Measurements from ENCODE around the gene ESPN.
A peak's percentile ranks its signal among the peaks of the same experiment; 100 is the strongest.

ESPN gene

DNA sequence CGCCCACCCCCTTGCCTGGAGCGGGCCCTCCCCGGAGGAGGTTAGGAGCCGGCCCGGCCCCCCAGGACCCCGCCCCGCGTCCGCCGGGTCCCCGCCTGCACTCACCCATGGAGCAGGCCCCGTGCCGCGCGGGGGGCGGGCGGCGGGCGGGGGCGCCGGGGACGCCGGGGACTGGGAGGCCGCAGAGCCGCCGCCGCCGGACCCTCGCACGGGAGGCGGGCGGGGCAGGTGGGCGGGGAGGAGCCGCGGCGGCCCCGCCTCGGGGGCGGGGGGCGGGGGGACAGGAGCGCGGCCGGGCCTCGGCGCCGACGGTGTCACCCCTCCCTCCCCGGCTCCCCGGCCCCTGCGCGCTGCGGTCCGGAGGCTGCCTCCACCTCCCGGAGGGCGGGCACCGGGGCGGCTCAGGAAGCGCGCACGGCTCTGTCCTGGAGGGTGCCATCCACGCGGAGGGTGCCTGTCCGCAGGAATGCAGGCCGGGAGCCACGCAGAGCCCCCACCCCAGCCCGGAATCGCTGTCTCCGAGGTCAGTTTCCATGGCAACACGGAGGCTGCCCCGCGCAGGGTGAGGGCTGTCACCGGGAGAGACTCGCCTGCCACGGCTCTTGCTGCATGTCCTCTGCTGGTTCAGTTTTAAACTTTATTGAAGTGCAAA lies 72.8 kb downstream of the ESPN start:
- intact Hi-C loops (cut with DNase I): no loop called here
- DNase-seq: peak in 41 of 42 donors; percentile 26 to 81 (median 60)

DNA sequence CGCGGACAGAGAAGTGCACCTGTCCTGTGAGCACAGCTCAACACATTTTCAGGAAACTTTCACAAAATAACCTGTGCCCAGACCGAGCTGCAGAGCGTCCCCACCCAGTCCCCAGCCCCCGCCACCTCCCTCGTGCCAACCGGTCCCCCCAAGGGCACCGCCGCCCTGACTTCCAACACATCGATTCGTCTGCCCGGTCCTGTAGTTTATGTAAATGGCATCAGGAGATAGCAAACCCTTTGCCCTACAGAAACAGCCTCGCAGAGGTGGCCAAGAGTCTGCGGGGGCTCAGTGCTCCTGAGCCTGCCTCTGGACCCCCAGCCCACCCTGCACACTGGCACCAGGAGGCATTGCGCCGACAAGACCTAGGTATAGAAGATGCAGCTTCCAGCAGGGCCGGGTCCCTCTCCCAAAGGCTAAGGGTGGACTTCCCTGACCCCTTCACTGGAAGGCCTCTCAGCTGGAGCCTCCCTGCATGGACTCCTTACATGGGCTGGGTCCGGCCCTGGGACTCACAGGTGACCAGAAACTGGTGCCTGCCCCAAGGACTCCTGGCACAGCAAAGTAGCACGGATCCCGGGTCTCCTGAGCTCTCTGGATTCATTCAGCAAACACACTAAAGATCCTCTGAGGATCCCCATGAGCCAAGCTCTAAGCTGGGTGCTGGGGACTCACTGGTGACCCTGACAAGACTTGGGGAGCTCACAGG lies 73.4 kb downstream of the ESPN start:
- intact Hi-C loops (cut with DNase I): no loop called here
- no peak for DNase-seq

GRCh38 chr1:6498576-6499111 lies 74.1 kb downstream of the ESPN start:
- no peak for DNase-seq
- intact Hi-C loops (cut with DNase I): no loop called here

DNA sequence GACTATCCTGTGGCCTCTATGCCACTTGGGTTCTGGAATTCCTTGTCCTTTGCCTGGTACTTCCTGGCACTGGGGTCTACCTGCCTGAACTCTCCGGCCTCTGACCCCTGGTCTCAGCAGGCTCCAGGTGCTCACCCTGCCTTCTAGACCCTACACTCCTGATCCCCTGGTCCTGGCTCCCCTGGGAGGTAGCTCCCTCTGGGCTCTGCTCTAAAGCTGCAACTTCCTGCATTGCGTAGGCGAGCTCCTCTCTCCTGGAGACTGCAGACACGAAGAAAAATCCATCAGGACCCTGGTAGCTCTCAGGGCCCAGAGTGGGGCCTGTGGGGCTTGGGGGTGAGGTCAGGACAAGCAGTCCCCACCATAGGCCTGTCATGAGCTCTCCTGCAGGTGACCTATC lies 74.7 kb downstream of the ESPN start:
- intact Hi-C loops (cut with DNase I): no loop called here
- DNase-seq: peak in 2 of 42 donors; percentile 33 to 54

DNA sequence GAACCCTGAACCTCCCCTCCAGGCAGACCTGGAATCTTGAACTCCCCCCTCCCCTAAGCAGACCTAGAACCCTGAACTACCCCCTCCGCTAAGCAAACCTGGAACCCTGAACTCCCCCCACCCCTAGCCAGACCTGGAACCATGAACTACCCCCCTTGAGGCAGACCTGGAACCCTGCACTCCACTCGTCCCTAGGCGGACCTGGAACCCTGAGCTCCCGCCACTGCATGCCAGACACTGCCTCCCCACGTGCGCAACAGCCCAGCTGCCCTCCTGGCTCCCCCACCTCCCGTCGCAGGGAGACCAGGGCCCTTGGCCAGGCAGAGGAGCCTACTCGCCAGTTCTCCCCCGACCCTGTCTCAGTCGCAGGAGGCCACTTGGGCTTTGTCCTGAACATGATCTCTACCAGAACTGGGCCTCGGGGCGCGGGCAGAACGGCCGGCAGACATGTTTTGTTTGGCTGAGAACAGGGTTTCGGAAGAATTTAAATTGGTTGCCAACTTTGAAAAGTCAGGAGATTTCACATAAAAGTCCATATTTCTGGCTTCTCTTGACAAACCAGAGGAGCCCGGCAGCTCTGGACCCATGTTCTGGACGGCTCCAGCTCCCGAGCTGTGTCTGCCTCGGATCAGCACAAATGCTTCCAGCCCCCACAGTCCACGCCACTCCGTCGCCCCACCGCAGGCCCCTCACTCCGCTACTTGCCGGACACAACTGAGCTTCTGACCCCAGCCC lies 76.1 kb downstream of the ESPN start:
- intact Hi-C loops (cut with DNase I): no loop called here
- no peak for DNase-seq

DNA sequence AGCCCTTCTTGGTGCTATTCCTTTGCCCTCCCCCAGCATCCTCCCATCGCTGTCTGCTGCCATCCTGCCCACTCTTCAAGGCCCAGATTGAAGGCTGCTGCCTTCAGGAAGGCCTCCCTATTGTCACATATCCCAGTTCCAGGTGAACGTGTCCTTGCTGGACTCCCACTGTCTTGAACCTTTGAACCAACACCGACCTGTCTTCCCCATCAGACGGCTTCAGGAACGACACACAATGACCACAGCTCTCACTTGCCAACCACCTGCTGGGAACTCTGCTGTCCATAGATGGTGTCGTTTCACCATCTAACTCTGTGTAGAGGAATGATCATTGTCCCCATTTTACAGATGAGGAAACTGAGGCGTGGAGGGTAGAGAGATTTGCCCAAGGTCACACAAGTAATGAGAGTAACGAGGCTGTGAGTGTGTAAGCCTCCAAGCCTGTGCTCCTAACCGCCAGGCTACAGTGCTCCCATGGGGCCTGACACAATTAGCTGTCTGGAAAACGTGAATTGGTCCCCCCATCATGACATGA lies 76.8 kb downstream of the ESPN start:
- intact Hi-C loops (cut with DNase I): no loop called here
- no peak for DNase-seq

- intact Hi-C loops (cut with DNase I): no loop called here
- peak in 30 of 42 donors; percentile 33 to 72 (median 54) for DNase-seq
These were observed 77.7 kb downstream of the ESPN start for GRCh38 chr1:6502000-6502891.

GRCh38 chr1:6503884-6504602 lies 79.5 kb downstream of the ESPN start:
- intact Hi-C loops (cut with DNase I): no loop called here
- DNase-seq: no peak

DNA sequence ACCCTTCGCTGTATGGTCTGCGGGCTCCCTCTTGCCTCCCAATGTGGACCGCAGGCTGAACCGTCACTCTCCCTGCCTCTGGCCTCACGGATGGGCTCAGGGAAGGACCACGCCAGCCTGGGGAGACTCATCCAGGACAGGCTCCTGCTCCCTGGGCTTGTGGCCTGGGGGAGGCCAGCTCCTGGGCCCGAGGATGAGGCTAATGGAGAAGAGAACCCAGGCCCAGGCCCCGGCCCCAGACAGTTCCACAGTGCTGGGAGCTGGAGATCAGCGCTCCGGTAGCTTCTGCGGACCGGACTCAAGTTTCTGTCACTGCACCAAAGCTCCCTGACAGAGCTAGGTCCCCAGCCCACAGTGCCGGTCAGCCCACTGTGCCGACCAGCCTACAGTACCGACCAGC lies 80.3 kb downstream of the ESPN start:
- DNase-seq: no peak
- intact Hi-C loops (cut with DNase I): no loop called here

- no peak for DNase-seq
- intact Hi-C loops (cut with DNase I): no loop called here
These were observed 81.0 kb downstream of the ESPN start for GRCh38 chr1:6505367-6506209.

DNA sequence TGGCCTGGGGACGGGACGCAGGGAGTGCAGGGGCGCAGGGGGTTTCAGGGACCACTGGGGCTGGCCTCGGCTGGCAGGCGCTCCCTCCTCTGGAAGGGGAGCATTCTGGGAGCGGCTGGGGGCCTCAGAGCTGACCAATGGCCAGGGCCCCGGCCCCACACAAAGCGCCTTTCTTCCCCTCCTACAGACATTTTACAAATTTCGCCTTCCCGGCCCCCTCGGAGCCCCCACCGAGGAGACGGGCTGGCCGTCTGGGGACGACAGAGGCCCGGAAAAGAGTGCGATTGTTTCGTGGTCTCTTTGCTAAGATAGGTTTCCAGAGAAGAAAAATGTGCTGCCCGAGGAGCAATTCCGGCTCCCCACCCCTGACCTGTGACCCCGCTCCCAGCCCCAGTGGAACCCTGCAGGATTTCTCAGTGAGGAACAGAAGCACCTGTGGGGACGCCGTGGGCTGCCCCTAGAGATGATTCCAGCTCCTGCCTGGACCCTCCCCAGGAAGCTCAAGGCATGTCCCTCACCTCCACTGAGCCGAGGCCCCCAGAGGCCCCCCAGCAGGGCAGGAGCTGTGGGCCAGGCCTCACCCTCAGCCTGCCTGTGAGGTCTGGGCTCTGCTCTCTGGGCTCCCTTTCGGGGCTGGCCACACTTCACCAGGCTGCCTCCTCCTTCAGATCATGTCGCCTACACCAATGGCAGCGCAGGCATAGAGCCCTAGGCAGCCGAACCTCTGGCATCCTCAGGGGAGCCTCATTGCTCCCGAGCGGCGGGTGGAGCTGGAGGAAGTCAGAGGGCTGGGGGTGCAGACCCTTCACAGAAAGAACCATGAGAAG lies 81.8 kb downstream of the ESPN start:
- DNase-seq: no peak

DNA sequence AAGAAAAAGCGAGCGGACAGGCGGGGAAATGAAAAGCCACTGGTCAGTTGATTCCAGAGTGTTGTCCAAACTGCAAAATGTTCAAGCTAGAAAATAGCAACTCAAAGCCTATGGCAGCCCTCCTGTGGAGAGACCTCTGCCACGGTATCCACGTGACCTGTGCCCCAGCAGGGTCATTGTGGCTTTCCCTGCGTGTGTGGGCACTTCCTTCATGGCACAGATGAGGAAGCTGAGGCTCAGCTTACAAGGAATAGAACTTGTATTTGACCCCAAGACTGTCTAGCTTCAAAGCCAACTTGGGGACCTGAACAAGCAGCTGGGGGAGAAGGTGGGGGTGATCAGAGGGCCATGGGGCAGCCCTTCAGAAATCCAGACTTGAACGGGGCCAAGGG lies 82.5 kb downstream of the ESPN start:
- intact Hi-C loops (cut with DNase I): no loop called here
- DNase-seq: peak in 4 of 42 donors; percentile 33 to 62 (median 42)

More for the DNA sequence above, 81.8 kb downstream of the ESPN start:
- intact Hi-C loops (cut with DNase I): no loop called here

- no peak for DNase-seq
- intact Hi-C loops (cut with DNase I): no loop called here
These were observed 82.9 kb downstream of the ESPN start for GRCh38 chr1:6507461-6507911.

DNA sequence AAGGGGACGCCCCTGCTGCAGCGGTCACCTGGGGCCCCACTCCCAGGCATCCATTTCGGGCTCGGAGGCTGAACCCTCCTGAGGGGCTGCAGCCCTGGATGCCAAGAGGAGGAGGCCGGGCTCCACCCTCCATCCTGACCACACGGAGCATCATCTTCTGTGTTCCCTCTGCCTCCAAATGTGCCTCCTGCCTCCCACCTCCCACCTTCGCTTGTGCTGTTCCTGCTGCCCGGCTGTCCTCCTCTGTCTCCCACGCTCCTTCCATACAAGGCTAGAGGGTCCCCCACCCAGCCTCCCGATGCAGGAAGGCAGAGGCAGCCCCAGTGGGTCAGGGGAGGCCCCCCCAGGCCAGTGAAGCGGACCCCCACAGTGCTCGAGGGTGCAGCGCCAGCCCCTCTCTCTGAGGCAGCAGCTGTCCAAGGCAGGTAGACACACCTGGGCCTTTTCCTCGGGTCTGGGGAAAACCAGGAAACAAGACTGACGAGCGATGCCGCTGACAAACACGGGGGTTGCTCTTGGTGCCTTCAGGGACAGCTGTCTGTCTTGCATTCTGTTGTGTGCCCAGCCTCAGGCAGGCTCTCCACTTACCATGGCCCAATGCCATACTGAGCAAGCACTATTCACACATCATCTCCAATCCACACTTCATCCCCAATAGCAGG lies 83.7 kb downstream of the ESPN start:
- no peak for DNase-seq
- intact Hi-C loops (cut with DNase I): no loop called here

GRCh38 chr1:6508816-6509189 lies 84.2 kb downstream of the ESPN start:
- no peak for DNase-seq
- intact Hi-C loops (cut with DNase I): no loop called here

All from head of caudate nucleus (tissue), 42 donors.